Activated CD8-positive, alpha-beta memory T cell treated with anti-CD3 and anti-CD28 coated beads for 48 hours (primary cell): Measurements from ENCODE around the gene OR2AG2.

ENCODE experiments used
- DNase-seq, 3 experiments: peaks; one replicate each; pipeline ENCODE4 v3.0.0-alpha.2; 2020; ENCODE audit warnings: low read depth in 2 of 3, low spot score in 2 of 3

The OR2AG2 gene

DNA sequence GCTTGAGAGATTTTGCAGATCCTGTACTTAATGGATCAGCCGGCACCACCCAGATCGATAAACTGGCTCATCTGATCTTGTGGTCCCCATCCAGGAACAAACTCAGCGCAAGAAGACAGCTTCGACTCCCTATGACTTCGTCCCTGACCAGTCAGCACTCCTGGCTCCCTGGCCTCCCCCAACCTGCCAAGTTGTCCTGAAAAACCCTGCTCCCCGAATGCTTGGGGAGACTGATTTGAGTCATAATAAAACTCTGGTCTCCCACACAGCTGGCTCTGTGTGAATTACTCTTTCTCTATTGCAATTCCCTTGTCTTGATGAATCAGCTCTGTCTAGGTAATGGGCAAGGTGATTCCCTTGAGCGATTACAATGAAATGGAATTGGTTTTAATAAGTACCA is 29.5 kb downstream of the OR2AG2 start:
- DNase-seq = no peak

DNA sequence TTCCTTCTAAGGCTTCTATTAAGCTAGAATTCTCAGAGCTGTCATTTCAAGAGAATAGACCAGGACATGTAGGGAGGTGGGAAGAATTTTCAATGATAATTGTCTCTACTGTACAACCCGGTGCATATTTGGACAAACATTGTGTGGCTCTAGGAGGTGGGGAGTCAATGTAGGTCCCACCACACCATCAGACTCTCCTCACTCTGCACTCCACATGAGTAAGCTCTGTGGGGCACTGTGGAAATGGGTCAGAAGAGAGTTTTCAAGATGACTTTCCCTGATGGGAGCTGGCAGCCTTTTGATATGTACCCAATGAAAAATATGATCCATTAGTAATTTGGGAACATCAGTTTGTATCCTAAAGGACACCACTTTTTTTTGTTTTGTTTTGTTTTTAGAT is 33.2 kb downstream of the OR2AG2 start:
- DNase-seq = no peak

DNA sequence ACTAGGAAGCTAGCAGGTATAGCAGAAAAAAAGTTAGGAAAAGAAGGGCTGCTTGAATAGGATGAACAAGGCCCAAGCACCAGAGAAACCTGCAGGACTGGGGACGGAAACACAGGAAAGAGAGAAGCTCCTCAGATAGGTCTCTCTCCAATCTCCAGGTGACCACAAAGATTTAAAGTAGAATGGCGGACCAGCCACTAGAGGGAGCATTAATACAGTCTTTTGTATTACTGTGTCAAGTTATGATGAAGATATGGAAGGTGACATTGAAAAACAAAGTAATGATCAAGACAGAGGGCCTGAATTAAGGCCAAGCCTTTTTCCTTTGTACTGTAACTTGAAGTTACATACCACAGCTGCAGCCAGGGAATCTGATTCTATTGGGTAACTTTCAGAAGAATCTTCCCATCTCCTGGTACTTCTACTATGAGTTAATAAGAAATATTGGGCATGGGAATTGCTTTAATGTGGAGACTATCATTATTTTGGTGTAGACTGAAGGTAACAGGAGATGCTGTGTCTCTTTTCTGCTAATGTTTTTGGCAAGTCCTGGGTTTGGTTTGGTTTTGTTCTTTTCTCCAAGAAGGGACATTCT is 33.8 kb downstream of the OR2AG2 start:
- DNase-seq = no peak

DNA sequence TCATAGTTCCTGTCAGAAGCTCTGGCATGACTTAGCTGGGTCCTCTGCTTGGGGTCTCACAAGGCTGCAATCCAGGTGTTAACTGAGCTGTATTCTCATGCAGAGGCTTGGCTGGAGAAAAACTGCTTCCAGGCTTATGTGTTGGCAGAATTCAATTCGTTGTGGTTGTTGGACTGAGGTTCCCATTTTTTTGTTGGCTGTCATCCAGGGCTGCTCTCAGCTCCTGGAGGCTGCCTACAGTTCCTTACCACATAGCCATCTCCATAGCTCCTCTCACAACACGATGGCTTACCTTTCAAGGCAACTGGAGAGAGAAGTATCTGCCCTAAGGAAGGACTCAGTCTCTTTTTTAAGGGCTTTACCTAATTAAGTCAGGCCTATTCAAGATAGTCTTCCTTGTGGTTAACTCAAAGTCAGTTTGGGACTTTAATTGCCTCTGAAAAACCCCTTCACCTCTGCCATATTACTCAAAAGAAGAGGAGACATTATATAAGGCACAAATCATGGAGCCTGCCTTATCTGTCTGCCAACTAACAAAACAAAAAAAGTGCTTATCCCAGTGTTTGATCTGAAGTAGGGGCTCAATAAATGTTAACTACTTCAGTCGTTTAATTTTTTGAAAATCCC is 35.2 kb downstream of the OR2AG2 start:
- no peak for DNase-seq

DNA sequence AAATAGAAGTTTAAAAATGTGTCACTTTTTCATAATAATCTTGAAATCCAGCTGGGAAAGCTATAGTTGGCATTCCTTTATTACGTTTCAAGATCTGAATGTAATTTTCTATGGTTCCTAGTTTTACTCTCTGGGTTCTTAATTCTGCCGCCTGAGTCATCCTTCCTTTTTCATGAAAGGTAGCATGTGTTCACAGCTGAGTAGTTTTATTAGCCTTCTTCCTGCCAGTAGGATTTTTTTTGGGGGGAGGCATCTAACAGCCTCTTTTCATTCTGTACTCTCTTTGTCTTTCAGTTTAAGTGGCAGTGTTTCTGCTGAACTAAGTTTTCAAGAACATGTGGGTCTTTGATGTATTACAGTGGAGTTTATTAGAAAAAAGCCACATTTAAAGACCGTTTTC is 36.5 kb downstream of the OR2AG2 start:
- DNase-seq = no peak

DNA sequence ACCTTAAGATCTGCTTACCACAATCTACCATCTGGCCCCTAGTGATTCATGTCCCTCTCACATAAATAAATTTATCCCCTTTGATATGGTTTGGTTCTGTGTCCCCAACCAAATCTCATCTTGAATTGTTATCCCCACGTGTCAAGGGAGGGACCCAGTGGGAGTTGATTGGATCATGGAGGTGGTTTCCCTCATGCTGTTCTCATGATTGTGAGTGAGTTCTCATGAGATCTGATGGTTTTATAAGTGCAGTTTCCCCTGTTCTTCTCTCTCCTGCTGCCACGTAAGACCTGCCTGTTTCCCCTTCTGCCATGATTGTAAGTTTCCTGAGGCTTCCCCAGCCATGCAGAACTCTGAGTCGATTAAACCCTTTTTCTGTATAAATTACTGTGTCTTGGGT is 37.2 kb downstream of the OR2AG2 start:
- no peak for DNase-seq

DNA sequence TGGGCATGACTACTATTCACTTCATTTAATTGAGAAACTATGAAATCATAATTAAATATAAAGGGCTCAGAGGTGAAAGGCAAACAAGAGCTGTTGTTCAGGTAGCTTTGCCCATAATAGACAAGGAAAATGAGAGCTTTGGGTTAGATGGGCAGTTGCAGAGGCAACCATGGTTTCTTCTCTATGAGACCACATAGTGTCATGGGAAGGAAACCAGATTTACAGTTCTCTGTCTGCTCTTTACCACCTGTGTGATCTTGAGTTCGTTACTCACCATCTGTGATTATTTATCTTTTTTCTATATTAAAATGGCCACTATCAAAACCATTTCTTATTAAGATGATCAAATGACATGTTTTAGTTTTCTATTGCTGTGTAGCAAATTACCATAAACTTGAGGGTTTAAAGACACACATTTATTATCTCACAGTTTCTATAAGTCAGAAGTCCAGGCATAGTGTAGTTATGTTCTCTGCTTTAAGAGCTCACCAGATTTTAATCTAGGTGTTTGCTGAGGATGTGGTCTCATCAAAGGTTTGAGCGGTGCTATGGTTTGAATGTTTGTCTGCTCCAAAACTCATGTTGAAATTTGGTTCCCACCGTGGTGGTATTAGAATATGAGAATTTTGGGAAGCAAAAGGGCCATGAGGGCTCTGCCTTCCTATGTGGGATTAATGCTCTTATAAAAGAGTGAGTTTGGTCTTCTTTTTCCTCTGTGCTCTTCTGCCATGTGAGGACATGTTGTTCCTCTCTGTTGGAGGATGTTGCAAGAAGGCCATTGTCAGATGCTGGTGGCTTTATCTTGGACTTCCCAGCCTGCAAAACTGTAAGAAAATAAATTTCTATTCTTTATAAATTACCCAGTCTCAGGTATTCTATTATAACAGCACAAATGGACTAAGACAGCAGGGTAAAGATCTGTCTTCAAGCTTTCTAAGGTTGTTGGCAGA is 38.2 kb downstream of the OR2AG2 start:
- DNase-seq = no peak

DNA sequence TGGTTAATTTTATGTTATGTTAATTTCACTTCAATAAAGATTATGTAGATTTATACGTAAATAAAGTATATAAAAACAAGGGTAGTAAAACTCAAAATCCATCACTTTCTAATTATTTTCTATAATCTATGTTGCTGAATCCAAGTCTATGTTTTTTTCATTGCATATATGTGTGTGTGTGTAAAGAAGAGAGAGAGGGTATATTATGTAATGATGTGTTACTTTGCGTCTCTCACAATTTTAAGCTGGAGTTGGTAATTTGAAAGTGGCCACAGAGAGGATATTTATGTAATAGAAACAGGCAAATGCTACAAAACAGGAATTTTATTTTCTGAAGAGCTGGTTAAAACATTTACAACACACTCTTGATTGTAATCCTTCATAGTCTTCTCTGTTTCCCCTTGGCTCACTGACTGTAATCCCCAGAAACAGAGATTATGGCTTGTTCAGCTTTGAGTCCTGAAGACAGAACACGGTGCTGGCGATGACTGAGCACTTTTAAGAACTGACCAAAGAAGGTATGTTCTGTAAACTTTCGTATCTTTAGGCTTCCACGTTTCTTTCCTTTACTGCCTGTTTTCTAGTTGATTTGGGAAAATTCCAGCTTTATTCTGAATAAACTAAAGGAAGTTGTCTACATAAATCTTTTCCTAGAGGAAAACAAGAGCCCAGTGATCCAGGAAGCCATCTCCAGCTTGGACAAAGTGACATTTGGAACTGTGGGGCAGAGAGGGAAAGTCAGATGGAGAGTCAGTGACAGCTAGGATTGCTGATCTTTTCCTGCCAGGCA is 43.6 kb downstream of the OR2AG2 start:
- no peak for DNase-seq

DNA sequence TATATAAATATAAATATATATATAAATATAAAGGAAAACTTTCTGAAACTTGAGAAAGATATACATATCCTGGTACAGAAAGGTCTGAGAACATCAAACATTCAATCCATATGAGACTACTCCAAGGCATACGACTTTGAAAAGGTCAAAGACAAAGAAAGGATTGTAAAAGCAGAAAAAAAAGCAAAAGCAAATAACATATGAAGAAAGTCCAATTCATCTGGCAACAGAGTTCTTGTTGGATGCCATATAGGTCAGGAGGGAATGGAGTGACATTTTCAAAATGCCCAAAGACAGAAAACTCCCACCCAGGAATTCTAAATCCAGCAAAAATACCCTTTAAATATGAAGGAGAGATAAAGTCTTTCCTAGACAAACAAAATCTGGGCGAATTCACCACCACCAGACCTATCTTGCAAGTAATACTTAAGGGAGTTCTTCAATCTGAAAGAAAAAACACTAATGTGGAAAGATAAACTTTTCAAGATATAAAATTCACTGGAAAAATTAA is 46.3 kb downstream of the OR2AG2 start:
- no peak for DNase-seq

DNA sequence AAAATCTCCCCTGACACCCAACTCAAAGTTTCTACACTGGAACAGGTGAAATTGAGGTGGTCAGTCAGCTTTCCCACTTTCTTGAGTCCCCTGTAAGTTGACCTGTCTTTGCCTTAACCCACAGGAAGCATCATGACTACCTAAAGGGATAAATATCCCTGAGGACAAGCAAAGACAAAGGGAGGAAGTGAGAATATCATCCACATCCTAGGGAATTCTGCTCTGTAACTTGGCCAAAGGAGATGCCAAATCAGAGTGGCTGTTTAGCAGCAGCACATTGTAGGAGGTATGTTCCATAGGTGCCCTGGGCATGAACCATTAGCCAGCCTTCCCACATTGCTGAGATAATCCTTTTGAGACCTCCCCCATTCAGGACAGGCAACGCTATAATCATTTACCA is 47.8 kb downstream of the OR2AG2 start:
- no peak for DNase-seq

DNA sequence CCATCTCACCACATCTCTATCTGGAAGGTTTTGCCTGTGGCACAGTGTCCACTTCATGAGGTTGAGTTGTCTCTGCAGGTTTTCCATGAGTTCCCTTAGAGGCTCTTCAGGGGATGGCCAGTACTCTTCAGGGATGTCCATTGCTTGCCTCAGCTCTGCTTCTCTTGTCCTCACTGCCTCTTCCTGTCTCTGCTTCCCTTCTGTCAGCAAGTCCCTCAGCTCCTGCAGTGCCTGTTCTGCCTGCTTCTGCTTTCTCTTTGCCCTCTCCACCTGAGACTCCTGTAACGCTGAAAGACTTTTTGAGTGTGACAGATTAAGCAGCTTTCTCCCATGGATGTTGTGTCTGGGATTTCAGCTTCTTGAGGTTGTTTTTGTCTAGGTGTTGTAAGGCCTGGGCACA is 50.4 kb downstream of the OR2AG2 start:
- DNase-seq = no peak

DNA sequence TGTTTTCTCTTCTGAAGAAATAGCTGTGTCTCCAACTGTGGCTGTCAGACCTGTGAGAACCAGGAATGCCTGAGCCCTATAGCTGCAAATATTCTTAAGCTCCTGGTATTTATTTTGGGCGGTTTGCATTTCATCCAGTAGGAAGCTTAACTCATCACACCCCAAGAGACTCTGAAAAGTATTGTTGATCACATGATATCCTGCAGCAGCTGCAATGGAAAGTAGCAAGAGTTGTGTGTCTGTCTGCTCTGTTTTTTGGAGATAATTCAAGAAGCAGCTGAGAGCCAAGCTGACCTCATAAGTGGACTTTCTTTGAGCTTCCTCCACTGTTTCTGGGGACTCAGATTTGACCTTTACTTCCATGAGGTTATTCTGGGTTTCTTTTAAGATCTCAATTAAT is 52.2 kb downstream of the OR2AG2 start:
- DNase-seq = no peak

DNA sequence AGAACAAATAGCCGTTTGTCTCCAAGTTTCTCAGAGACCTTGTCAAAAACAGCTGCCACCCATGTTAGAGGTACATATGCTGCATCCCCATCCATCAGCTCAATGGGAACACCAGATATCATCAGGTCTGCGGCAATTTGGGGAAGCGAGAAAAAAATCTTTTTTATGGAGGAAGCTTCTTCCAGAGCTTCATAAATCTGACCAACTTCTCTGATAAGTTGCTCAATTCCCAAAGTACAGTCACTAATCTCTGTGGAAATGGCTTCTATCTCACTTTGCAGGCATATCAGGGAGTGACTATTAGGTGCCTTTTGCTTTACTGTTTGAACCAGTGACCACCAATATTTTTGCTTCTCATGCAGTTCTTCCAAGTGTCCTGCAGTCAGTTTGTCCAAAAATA is 54.4 kb downstream of the OR2AG2 start:
- no peak for DNase-seq
